Tibial artery (tissue), 4 donors: Measurements from ENCODE around the gene DUOX2.

ENCODE experiments used
- DNase-seq, 2 donors: peaks; one replicate each; pipeline ENCODE4 v3.0.0-alpha.2; 2019
- H3K27ac ChIP-seq, 2 donors: fragments of 200-600 bp; sonication (generic) in 1 of 2; 1 replicate in 1 of 2; 2 replicates in 1 of 2; pipeline ENCODE4 v1.5.1; 2018 to 2019; ENCODE audit warnings: mild to moderate bottlenecking in 1 of 2
- H3K27me3 ChIP-seq, 2 donors: fragments of 200-600 bp; sonication (generic) in 1 of 2; one replicate each; pipeline versions ENCODE4 v1.5.1 to v1.6.0; 2016 to 2019
- H3K36me3 ChIP-seq, 3 donors: fragments of 200-600 bp; sonication (generic) in 2 of 3; one replicate each; pipeline ENCODE4 v1.5.1; 2016 to 2019; ENCODE audit warnings: mild to moderate bottlenecking in 2 of 3
- H3K4me1 ChIP-seq, 4 donors: fragments of 200-600 bp; sonication (generic) in 2 of 4; 1 replicate in 3 of 4; 2 replicates in 1 of 4; pipeline ENCODE4 v1.5.1; 2016 to 2019
- H3K4me3 ChIP-seq, 2 donors: fragments of 200-600 bp; sonication (generic) in 1 of 2; 1 replicate in 1 of 2; 2 replicates in 1 of 2; pipeline ENCODE4 v1.5.1; 2018 to 2019; ENCODE audit warnings: mild to moderate bottlenecking in 2 of 2
- H3K9me3 ChIP-seq, 3 donors: fragments of 200-600 bp; sonication (generic) in 1 of 3; one replicate each; pipeline ENCODE4 v1.5.1; 2016 to 2019
- CTCF ChIP-seq, 2 experiments: fragments of 200-600 bp in 1 of 2; fragments of 450-650 bp in 1 of 2; IDR thresholded peaks; one replicate each; pipeline ENCODE4 v1.5.1; 2017 to 2019; ENCODE audit warnings: antibody characterized with exemption in 2 of 2, mild to moderate bottlenecking in 1 of 2, moderate library complexity in 1 of 2
- intact Hi-C: fragments of 100-400 bp; cut with DNase I; formaldehyde crosslinking; loops from one replicate; pipeline ENCODE4 v1.15.0; 2023; ENCODE audit warnings: low total_unique reads

The DUOX2 gene

GRCh38 chr15:45156744-45157455, 42.9 kb upstream of the DUOX2 start:
- no peak for DNase-seq

GRCh38 chr15:45155739-45156138, 41.8 kb upstream of the DUOX2 start:
- H3K4me1 ChIP-seq: no peaks in the 10 kb centered on the region
- H3K27ac ChIP-seq: no peak overlapping the region
- no peak overlapping the region for H3K4me3 ChIP-seq
- H3K9me3 ChIP-seq: no peaks in the 10 kb centered on the region
- no peaks in the 10 kb centered on the region for H3K27me3 ChIP-seq
- intact Hi-C loops: no loop called here
- DNase-seq: no peak
- peaks cover 0 to 17% (median 5%) of the 10 kb centered on the region in 3 donors for H3K36me3 ChIP-seq
- no peak for TF ChIP-seq CTCF (IDR thresholded peaks at IDR 0.05)

More at GRCh38 chr15:45156744-45157455, 42.9 kb upstream of the DUOX2 start:
- intact Hi-C loops: no loop called here
- Histone ChIP-seq H3K27me3 (no peaks in the 10 kb centered on the region), H3K36me3 (peaks cover 0 to 8% (median 5%) of the 10 kb centered on the region in 3 donors), H3K9me3 (no peaks in the 10 kb centered on the region), H3K4me1 (no peaks in the 10 kb centered on the region), H3K27ac (no peak overlapping the region), H3K4me3 (no peak overlapping the region)
- TF ChIP-seq CTCF (IDR thresholded peaks at IDR 0.05): no peak

GRCh38 chr15:45151998-45152828, 38.2 kb upstream of the DUOX2 start:
- Histone ChIP-seq H3K27ac (no peak overlapping the region), H3K27me3 (no peaks in the 10 kb centered on the region), H3K9me3 (no peaks in the 10 kb centered on the region), H3K4me1 (no peaks in the 10 kb centered on the region), H3K4me3 (no peak overlapping the region), H3K36me3 (peaks cover 0 to 17% (median 5%) of the 10 kb centered on the region in 3 donors)
- intact Hi-C loops: no loop called here
- DNase-seq: no peak
- TF ChIP-seq CTCF (IDR thresholded peaks at IDR 0.05): no peak

GRCh38 chr15:45150997-45151396, 37.0 kb upstream of the DUOX2 start:
- H3K36me3 ChIP-seq: peaks cover 0 to 17% (median 5%) of the 10 kb centered on the region in 3 donors
- intact Hi-C loops: no loop called here
- H3K27me3 ChIP-seq: no peaks in the 10 kb centered on the region
- no peak overlapping the region for H3K4me3 ChIP-seq
- H3K9me3 ChIP-seq: no peaks in the 10 kb centered on the region
- H3K27ac ChIP-seq: no peak overlapping the region
- TF ChIP-seq CTCF (IDR thresholded peaks at IDR 0.05): no peak
- DNase-seq: no peak
- H3K4me1 ChIP-seq: no peaks in the 10 kb centered on the region

- Histone ChIP-seq H3K4me3 (no peak overlapping the region), H3K36me3 (peaks cover 0 to 17% (median 5%) of the 10 kb centered on the region in 3 donors), H3K27me3 (no peaks in the 10 kb centered on the region), H3K27ac (no peak overlapping the region), H3K9me3 (no peaks in the 10 kb centered on the region), H3K4me1 (no peaks in the 10 kb centered on the region)
- TF ChIP-seq CTCF (IDR thresholded peaks at IDR 0.05): no peak
- DNase-seq: no peak
- intact Hi-C loops: no loop called here
These were observed 36.5 kb upstream of the DUOX2 start for GRCh38 chr15:45150481-45150880.
